Measurements from ENCODE around the gene ATP7A.
"Not testable (repeated sequence)": the region's sequence is repeated elsewhere in the genome, so short reads cannot be mapped to it uniquely, and the experiment has no call there.

- TF ChIP-seq CTCF (IDR thresholded peaks at IDR 0.05; ENCODE audit: insufficient read depth, low read depth, low read length); EZH2 (IDR thresholded peaks at IDR 0.05; ENCODE audit: insufficient read depth, low read length): not testable (repeated sequence)
Observed at GRCh38 chrX:77945031-77945430, 34.5 kb downstream of the ATP7A start.

All from astrocyte (in vitro differentiated cells and primary cell).